HUES6 (cell line): Measurements from ENCODE around the gene GNPTAB.

Experiments
- H3K27ac ChIP-seq: 2 replicates; pipeline ENCODE4 v1.7.0; 2013; ENCODE audit warnings: low read depth, mild to moderate bottlenecking, low read length, inconsistent platforms
- H3K27me3 ChIP-seq: 2 replicates; pipeline ENCODE4 v1.6.1; 2013; ENCODE audit warnings: low read length; ENCODE audit not compliant: control insufficient read depth, insufficient read depth
- H3K36me3 ChIP-seq: 2 replicates; pipeline ENCODE4 v1.6.1; 2013; ENCODE audit warnings: low read length; ENCODE audit not compliant: control insufficient read depth, insufficient read depth
- H3K4me1 ChIP-seq: 2 replicates; pipeline ENCODE4 v1.6.1; 2013; ENCODE audit warnings: low read length; ENCODE audit not compliant: control insufficient read depth, insufficient read depth
- H3K4me3 ChIP-seq: 2 replicates; pipeline ENCODE4 v1.5.1; 2013; ENCODE audit warnings: low read depth, low read length
- H3K9ac ChIP-seq: one replicate; pipeline ENCODE4 v1.6.1; 2013; ENCODE audit warnings: mild to moderate bottlenecking, low read length
- H3K9me3 ChIP-seq: 2 replicates; pipeline ENCODE4 v1.6.1; 2013; ENCODE audit warnings: low read depth, low read length; ENCODE audit not compliant: control insufficient read depth, insufficient read depth

The GNPTAB gene

GRCh38 chr12:101802486-101802885 is 28.3 kb downstream of the GNPTAB start:
- Histone ChIP-seq H3K9me3 (no peaks in the 10 kb centered on the region), H3K4me1 (peaks cover 4% of the 10 kb centered on the region), H3K4me3 (no peak overlapping the region), H3K27me3 (no peaks in the 10 kb centered on the region), H3K27ac (no peak overlapping the region), H3K9ac (no peak overlapping the region), H3K36me3 (no peaks in the 10 kb centered on the region)

- no peak overlapping the region for H3K9ac ChIP-seq
Measured at GRCh38 chr12:101799774-101800173, 31.0 kb downstream of the GNPTAB start.

DNA sequence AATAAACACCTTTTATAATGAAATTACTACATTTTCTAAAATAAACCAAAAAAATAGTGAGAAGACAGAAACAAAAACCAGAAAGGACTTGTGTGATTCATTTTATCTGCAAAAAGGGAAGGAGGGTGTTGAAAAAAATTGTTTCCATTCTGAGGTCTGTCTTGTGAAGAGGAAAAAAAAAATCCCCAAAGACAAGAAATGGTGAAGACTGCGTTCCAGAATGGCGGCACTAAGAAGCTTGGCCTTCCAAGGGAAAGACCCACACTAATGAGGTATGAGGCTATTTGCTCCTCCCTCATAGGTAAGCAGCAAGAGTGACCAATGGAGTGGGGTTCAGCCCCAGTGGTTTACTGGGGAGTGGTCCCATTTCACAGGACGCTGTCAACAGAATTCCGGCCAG is 35.0 kb downstream of the GNPTAB start:
- Histone ChIP-seq H3K4me1 (0 out of 2 replicates have a peak, but pooled peaks cover 3% of the 10 kb centered on the region), H3K9me3 (no peaks in the 10 kb centered on the region), H3K4me3 (no peak overlapping the region), H3K9ac (no peak overlapping the region), H3K27me3 (no peaks in the 10 kb centered on the region), H3K36me3 (no peaks in the 10 kb centered on the region; the same call in 1 of the 2 replicates), H3K27ac (no peak overlapping the region)

More at GRCh38 chr12:101799774-101800173, 31.0 kb downstream of the GNPTAB start:
- Histone ChIP-seq H3K4me1 (no peaks in the 10 kb centered on the region), H3K27ac (no peak overlapping the region), H3K27me3 (no peaks in the 10 kb centered on the region), H3K36me3 (no peaks in the 10 kb centered on the region; the same call in 1 of the 2 replicates), H3K9me3 (no peaks in the 10 kb centered on the region), H3K4me3 (no peak overlapping the region)

DNA sequence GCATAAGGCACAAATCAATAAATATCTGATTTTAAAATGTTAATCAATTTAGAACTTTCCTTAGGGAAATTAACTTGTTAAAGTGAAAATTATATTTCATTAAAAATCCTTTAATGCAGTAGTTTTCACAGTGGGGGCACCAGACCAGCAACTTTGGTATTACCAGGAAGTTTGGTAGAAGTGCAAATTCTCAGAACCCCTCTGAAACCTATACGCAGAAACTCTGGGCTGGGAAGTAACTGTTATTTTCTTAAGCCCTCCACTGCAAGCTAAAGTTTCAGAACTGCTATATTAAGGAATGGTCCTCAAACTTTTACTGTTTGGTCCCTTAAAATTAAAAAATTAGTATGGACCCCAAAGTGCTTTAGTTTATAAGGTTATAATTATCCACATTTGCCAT is 35.7 kb downstream of the GNPTAB start:
- no peak overlapping the region for H3K9ac ChIP-seq
- no peak overlapping the region for H3K4me3 ChIP-seq
- no peaks in the 10 kb centered on the region; the same call in 1 of the 2 replicates for H3K36me3 ChIP-seq
- H3K9me3 ChIP-seq, result no peaks in the 10 kb centered on the region
- no peak overlapping the region for H3K27ac ChIP-seq
- 0 out of 2 replicates have a peak, but pooled peaks cover 3% of the 10 kb centered on the region for H3K4me1 ChIP-seq
- H3K27me3 ChIP-seq, result no peaks in the 10 kb centered on the region

DNA sequence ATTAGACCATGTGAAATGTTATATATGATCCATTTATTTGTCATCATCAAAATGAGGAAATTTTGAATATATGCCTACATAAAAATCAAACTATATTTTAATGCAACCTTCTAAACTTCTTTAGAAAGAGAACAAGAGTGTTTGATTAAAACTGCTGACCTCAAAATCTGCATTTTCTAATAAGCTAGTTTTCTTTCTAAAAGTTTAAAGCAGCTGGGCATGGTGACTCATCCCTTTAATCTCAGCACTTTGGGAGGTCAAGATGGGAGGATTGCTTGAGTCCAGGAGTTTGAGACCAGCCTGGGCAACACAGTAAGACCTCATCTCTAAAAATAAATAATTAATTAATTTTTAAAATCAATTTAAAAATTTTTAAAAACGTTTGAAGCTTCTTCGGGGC is 36.2 kb downstream of the GNPTAB start:
- Histone ChIP-seq H3K4me1 (0 out of 2 replicates have a peak, but pooled peaks cover 3% of the 10 kb centered on the region), H3K9ac (no peak overlapping the region)

DNA sequence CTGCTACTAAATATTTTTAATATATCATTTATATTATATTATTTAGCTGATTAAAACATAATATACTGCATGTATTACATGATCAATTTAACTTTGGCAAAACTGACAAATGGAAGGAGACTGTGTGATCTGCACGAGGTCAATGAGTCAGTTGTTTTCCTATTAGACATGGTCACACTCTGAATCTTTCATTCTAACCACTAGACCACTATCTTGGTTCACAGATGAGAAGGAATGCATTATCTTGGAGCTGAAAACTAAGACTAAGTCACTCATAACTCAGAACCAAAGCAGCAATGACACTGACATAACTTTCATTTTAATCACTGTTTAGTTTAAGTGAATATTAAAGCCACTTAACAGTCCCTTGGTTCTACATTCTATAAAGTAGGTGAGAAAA is 37.4 kb downstream of the GNPTAB start:
- peaks cover 14% of the 10 kb centered on the region for H3K36me3 ChIP-seq
- no peak overlapping the region for H3K27ac ChIP-seq
- 0 out of 2 replicates have a peak, but pooled peaks cover 3% of the 10 kb centered on the region for H3K4me1 ChIP-seq

More for the DNA sequence above, 36.2 kb downstream of the GNPTAB start:
- no peak overlapping the region for H3K27ac ChIP-seq
- H3K36me3 ChIP-seq, result peaks cover 3% of the 10 kb centered on the region; the same call in 1 of the 2 replicates
- no peaks in the 10 kb centered on the region for H3K27me3 ChIP-seq
- no peak overlapping the region for H3K4me3 ChIP-seq
- H3K9me3 ChIP-seq, result no peaks in the 10 kb centered on the region

DNA sequence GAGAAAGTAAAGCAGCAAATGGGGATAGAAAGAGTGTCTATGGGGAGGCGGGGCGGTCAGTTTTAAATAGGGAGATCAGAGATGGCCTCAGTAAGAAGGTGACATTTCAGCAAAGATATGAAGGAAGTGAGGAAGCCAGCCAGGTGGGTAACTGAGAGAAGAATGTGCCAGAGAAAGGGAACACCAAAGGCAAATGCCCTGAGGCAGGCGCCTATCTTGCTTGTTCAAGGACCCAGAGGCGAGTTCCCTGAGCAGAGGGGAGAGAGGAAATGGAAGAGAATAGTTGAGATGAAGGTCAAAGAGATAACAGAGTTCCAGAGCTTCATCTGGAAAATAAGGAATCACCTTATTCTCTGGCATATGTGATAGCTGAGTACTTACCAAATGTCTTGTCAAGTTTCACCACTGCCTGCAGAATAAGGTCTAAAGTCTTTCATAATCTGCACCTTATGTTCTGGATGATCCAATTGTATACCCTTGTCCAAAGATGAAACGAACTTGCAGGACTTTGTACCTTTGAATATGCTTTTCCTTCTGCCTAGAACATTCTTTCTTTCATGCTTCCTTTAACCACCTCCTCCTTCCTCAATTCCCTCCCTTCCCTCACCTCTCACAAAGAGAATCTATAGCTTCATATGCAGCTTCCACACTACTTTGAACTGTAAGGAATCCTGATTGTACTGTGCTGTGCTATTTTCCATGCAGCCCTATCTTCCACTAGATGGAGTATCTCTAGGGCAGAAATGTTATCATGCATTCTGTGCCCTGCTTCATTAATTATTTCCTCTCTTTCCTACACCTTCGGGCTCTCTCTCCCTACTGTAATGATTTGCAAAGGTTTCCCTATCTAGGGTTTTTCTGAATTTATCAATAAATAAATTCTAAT is 38.5 kb downstream of the GNPTAB start:
- H3K9ac ChIP-seq, result no peak overlapping the region
- no peak overlapping the region for H3K27ac ChIP-seq
- H3K4me1 ChIP-seq, result 0 out of 2 replicates have a peak, but pooled peaks cover 3% of the 10 kb centered on the region
- peaks cover 20% of the 10 kb centered on the region for H3K36me3 ChIP-seq
- H3K9me3 ChIP-seq, result no peaks in the 10 kb centered on the region
- no peak overlapping the region for H3K4me3 ChIP-seq
- H3K27me3 ChIP-seq, result no peaks in the 10 kb centered on the region

More for the DNA sequence above, 37.4 kb downstream of the GNPTAB start:
- Histone ChIP-seq H3K9me3 (no peaks in the 10 kb centered on the region), H3K27me3 (no peaks in the 10 kb centered on the region), H3K4me3 (no peak overlapping the region), H3K9ac (no peak overlapping the region)

DNA sequence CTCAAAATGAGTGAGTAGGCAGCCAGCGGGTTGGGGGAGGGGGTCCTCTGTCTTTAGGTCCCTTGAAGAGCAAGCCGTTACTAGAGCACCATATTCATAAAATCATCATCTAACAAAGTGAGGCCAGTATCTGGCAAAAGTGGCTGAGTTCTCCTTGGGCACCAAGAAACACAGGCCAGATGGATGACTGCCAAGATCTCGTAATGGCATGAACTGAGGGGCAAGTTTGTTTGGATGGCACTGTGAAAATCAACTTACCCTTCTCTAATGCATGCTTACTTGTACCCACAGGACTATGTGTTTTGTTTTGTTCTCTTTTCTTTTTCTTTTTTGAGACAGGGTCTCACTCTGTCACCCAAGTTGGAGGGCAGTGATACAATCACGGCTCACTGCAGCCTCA is 41.6 kb downstream of the GNPTAB start:
- H3K4me1 ChIP-seq, result 0 out of 2 replicates have a peak, but pooled peaks cover 3% of the 10 kb centered on the region
- peaks cover 30% of the 10 kb centered on the region for H3K36me3 ChIP-seq
- no peaks in the 10 kb centered on the region for H3K9me3 ChIP-seq
- no peak overlapping the region for H3K4me3 ChIP-seq
- no peak overlapping the region for H3K27ac ChIP-seq
- no peaks in the 10 kb centered on the region for H3K27me3 ChIP-seq
- no peak overlapping the region for H3K9ac ChIP-seq

DNA sequence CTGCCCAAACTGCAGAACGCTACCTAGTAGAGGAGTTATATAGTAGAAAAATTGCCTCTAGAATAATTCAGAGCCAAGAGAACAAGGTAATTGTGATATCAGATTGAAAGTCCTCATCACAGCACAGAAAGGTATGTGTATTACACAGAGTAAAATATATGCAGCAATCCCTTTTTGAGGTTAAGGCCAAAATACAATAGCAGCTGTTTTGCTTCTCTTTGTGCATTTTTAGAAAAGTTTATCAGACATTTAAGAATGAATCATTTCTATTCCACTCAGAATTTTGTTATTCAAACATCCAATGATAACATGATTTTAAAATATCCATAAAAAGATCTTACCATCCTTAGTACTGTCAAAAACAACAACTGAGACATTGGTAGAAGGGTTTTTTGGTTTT is 45.1 kb downstream of the GNPTAB start:
- Histone ChIP-seq H3K27ac (no peak overlapping the region), H3K4me3 (no peak overlapping the region), H3K9me3 (no peaks in the 10 kb centered on the region), H3K9ac (no peak overlapping the region), H3K27me3 (no peaks in the 10 kb centered on the region), H3K4me1 (no peaks in the 10 kb centered on the region), H3K36me3 (peaks cover 39% of the 10 kb centered on the region)

- no peak overlapping the region for H3K4me3 ChIP-seq
- no peaks in the 10 kb centered on the region for H3K27me3 ChIP-seq
- H3K9me3 ChIP-seq, result no peaks in the 10 kb centered on the region
- H3K27ac ChIP-seq, result no peak overlapping the region
- no peak overlapping the region for H3K9ac ChIP-seq
- H3K4me1 ChIP-seq, result no peaks in the 10 kb centered on the region
- H3K36me3 ChIP-seq, result peaks cover 40% of the 10 kb centered on the region
Measured at GRCh38 chr12:101784376-101784775, 46.4 kb downstream of the GNPTAB start.

GRCh38 chr12:101783838-101784237 is 46.9 kb downstream of the GNPTAB start:
- H3K9ac ChIP-seq, result no peak overlapping the region
- H3K27ac ChIP-seq, result no peak overlapping the region
- no peaks in the 10 kb centered on the region for H3K4me1 ChIP-seq
- no peaks in the 10 kb centered on the region for H3K9me3 ChIP-seq
- H3K4me3 ChIP-seq, result no peak overlapping the region
- H3K27me3 ChIP-seq, result no peaks in the 10 kb centered on the region
- peaks cover 40% of the 10 kb centered on the region; the same call in 1 of the 2 replicates for H3K36me3 ChIP-seq
